ENCODE measurements around the gene ITGAV.

DNA sequence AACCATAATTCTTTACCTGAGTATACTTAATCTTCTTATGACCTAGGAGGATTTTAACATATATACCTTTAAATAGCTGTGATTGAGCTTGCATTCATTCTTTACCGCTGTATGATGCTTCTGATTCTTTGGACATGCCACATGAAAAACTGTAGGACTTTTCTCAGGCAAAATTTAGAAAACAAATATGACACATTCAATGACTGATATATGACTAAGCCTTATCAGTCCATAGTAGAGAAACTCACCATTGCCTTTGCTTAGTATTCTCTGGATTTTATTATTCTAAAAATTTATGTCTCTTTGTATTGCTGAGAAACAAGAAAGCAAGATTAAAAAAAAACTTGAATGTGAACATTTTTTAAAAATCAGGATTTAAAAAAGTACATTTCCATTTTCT is 107.7 kb downstream of the ITGAV start:
- TF ChIP-seq CTCF (IDR thresholded peaks at IDR 0.05) (no peak), POLR2A (IDR thresholded peaks at IDR 0.05) (no peak), POLR2AphosphoS5 (IDR thresholded peaks at IDR 0.05) (no peak), EP300 (IDR thresholded peaks at IDR 0.05) (no peak)
